GM11168 (cell line): ENCODE results near the gene CASZ1.

Source experiments
- in situ Hi-C: fragments of 300-500 bp; cut with MboI; formaldehyde crosslinking; loops from one replicate; pipeline ENCODE4 v1.12.0; 2022; ENCODE audit warnings: low sequenced_read_pairs; ENCODE audit not compliant: unreplicated experiment

Gene CASZ1

DNA sequence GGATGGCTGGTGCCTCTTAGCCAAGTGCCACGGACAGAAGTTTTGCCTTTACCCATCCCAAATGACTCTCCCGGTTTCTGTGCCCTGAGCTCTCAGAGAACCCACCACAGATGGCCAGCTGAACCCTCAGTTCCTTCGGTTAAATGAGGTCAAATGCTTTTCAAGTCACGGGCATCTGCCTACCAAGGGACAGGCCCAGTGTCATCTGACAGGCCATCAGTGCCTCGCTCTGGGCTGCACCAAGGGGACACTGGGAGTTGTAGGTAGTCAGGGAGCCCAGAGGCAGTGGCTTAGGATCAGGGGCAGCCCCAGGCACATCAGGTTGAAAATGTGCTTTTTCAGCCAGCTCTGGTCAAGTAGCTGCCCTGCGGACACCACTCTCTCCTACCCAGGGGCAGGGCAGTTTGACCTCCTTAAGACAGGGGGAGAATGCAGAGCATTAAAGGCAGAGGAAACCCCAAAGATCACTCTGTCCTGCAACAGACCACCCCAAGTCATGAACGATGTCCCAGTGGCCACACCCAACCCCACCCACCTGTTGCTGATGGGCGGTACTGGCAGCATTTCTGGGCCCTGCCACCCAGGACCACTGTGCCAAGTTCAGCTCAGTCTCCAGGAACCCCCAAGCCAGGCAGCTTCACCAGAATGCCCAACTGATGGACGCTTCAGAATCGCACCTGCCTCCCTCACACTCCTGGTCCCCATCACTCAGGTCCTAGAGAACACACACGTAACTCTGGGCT lies 60.7 kb downstream of the CASZ1 start:
- in situ Hi-C loops, result no loop called here

DNA sequence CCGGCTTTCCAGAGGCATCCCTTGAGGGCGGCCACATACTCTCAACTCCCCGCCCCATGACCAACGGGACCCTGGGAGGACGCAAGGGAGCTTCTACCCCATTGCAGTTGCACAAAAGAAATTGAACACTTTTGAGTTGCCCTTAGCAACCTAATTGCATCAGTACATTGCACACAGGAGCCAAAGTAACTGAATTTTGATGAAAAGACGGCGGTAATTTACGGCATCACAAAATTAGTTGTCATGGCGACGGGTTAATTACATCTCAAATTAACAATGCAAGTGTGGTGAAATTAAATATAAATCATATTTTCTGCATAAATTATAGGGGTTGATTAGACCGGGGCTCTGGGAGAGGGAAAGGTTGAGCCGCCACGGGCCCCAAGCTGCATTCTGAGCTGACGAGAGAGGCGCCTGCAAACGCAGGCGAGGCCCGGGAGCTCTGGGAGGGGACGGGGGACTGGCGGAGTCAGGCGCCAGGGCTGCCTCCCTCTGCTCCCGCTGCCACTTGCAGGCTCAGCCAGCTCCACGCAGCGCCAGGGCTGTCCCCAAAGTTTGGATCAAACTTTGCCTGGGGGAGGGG lies 61.4 kb downstream of the CASZ1 start:
- in situ Hi-C loops, result no loop called here

DNA sequence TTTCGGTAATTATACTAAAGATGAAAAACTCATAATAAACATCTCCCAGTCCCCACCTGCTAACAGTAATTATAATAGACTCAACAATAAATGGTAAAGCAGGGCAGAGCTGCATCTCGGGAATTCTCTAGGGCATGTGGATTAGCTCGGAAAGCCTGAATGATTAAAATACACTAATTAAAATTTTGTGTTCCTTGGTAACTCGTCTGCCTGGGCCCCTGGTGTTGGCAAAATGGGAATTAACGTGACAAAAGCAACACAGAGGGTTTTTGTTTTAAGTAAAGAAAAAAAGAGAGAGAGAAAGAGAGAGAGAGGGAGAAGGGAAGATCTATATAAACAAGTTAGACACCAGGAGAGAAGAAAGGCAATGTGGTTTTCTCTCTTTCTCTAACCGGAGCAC lies 62.1 kb downstream of the CASZ1 start:
- in situ Hi-C loops, result no loop called here

DNA sequence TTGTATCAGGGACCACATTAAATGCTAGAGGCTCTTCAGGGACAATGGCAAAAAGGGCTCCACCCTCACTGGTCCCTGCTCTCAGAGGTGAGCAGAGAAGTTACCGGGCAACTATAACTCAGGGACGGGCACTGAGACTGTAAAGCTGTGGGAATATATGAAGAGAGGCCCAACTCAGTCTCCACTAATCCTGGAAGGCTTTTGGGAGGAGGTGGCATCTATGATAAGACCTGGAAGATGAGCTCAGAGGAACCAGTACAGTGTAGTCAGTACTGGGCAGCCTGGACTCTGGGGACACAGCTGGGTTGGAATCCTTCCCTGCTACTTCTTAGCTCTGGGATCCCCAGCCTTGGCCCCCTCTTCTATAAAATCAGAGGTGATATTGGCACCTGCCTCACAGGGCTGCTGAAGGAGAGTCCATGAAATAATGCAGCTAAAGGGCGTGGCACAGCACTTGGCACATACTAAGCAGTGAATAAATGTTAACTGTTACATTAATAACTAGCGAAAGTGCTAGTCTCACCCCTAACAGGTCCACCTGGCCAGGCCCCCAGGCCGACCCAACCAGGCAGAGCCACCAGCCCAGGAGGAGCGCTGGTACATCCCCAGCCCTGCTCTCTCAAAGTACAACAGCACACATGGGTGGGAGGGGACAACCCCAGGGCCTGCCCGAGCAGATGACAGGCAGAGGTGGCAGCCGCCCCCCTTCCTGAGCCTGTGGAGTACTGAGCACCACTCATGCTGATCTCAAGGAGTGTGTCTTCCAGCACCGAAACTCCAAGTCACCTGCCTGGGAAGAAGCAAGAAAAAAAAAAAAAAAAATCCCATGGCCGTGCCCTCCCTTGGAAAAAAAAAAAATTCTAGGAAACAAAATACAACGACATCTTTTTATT lies 62.7 kb downstream of the CASZ1 start:
- in situ Hi-C loops, result no loop called here

DNA sequence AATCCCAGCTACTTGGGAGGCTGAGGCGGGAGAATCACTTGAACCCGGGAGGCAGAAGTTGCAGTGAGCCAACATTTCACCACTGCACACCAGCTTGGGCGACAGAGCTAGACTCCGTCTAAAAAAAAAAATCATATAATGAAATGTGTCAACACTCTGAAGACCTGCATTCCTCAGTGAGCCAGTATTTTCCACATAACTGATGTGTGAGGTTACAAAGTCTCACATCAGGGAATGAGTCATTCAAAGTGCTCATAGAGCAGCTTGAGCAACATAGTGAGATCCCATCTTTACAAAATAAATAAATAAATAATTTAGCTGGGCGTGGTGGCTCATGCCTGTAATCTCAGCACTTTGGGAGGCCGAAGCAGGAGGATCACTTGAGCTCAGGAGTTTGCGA lies 65.5 kb downstream of the CASZ1 start:
- in situ Hi-C loops, result no loop called here

DNA sequence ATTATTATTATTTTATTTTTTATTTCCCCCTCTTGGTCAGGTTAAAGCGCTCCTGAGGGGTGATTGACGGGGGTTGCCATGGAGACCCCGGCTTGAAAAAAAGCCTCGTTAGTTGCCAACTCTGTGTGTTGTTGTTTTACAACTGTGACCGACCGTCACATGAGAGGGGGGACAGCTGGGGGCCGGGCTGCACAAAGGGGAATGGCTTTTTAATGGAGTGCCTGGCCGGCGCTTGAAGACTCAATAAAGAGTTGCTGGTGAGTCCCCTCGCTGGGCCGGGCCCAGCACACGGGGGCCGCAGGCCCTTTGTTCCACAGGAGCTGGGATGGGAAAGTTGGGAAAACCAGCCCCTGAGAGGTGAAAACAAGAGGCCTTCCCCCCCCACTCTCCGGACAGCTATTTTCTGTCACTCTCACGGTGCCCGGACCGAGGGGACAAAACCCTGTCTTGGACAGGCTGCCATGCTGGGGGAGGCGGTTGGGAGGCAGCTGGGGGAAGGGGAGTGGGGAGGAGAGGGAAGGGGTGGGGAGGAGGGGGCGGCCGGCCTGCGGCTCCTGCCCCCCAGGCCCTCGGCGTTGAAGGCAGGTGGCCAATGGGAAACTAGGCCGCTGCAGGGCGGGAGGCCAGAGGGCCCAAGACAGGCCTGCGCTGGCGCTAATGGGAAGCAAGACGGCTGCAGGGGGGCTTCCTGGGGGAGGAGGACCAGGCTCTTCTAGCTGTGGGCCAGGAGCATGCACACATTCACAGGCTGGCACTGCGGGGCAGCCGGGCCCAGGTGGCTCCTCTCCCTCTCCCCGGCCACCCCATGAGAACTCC lies 67.6 kb downstream of the CASZ1 start:
- in situ Hi-C loops, result no loop called here

DNA sequence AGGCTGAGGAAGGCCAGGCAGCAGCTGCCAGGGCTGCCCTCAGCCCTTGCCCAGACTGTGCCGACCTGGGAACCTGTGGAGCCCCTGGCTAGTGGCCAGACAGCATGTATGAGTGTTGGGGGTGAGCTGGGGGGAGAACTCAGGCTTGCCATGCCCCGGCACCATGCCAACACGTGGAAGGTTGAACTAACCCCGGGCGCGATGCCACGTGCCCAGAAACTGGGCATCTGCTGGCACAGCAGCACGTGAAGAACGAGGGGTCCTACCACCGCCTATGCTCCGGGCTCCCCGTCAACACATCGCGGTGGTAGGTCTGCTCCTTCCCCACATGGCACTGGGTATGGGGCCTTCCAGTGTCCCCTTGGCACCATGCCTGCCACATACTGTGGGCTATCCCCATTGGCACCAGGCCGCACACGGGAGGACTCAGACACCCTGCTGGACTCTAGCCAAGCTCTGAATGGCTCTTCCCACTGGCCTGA lies 68.7 kb downstream of the CASZ1 start:
- in situ Hi-C loops, result no loop called here

DNA sequence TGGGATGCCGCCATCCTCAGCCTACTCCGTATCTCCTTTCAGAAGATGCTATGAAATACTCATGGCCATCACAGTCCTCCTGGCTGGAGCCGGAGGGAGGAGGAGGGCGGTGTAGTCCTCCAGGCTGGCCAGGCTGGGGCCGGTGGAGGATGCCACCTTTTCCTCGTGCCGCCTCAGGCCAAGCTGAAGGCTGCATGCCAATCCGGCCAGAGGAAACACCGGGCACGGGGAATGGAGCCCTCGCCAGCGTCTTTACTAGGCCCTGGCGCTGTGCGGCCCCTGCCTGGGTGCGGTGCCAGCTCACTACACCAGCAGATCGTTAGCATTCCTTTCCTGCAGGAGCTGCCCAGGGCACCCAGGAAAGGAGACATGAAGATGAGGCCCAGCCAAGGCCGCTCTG lies 70.1 kb downstream of the CASZ1 start:
- in situ Hi-C loops, result no loop called here

DNA sequence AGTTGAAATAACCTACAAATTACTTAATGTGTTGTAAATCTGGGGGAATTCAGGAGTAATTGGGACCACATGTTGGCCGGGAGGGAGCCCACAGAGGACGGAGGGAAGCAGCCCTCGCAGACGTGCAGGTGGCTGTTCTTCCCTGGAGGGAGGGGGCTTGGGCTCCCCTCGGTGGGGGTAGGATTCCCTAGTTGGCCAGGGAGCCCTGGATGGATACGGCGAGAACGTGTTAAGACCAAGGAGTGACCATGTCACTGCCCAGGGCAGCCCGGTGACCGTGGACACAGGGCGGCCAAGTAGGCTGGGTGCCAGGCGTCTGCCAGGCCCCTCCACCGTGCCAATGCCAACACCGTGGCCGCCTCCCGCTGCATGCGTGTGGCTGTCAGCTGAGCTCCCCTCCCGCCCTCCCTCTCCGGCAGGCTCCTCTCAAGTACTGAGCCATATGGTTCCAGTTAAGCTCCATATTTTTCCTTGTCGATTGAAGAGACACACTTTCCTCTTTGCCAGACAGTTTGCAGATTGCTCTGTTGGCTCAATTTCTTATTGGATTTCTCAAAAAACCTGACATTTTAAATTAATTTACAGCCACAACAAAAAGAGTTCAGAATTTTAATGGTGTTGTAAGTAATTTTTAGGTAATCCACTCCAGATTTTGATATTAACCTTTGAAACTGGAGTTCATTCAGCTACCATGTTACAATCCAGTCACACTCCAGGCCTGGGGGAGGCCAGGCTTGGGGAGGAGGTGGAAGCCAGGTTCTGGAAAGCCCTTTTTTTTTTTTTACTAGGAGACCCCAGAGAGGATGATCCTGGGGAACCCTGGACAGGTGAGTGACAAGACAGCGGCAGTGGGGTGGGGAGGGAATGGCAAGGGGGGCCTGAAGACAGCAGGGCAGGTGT lies 71.2 kb downstream of the CASZ1 start:
- in situ Hi-C loops, result no loop called here

DNA sequence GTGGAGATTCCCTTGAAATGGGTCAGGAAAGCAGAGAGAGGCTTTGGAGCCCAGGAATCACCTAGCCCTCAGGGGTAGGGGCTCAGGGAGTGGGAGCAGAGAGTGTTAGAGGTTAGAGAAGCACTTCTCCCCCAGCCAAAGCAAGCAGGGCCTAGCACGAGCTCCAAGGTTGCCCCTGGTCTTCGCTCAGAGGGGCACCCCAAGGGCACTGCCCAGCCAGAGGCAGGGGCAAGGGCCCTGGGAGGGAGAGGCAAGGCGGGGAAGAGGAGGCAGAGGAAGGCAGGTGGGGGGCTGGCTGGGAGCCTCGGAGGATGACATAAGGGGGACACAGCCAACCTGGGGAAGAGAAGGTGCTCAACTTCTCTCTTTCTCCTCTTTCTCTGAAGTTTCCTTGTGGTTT lies 71.9 kb downstream of the CASZ1 start:
- in situ Hi-C loops, result no loop called here

DNA sequence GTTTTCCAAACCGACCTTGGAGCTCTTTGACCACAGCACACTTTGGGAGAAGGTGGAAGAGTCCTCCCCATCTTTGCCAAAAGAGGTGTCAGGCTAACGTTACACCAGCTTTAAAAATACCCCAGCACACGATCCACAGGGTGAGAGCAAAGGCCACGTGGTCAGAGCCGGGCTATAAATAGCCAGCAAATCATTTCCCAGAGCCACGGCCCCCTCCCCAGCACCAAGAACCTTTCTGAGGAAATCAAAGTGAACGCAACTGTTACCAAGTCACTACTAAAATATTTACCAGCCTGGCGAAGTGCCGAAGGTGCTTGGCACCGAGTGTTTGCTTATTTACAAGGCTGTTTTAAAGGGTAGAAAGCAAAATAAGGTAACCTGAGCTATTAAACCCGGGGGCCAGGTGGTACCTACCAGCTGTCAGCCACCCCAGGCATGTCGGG lies 72.4 kb downstream of the CASZ1 start:
- in situ Hi-C loops, result no loop called here

DNA sequence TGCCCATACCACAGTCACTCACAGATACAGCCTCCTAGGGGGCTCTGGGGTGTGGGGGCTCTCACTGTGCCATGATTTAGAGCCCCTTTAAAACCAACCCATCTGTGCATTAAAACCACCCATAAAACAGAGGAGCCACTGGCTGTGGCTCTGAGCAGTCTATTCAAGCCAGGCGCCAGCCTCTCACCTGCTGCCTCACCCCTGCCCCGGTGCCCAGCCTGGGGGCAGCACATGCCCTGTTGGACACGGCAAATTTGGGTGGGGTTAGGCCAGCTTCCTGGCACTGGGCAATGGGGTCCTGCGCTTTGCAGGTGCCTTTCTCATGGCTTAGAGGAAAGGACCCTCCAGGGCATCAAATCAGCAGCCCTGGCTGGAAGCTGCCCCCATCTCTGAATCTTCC lies 73.1 kb downstream of the CASZ1 start:
- in situ Hi-C loops, result no loop called here

DNA sequence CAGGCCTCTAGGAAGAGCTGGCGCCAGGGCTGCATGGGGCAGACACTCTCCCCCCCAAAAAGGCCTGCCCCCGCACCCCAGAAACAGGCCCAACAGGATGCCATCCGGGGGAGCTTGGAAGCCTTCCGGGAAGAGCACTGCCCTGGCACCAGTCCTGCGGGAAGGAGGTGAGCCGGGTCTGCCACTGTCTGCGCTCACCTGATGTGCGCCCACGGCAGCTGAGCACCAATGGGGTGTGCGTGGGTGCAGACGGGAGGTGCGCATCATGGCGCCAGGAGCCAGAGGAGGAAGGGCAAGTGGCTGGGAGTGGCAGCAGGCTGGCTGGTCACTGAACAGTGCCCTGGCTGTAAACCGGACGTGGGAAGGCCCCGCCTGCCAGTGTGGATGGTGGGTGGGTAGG lies 73.6 kb downstream of the CASZ1 start:
- in situ Hi-C loops, result no loop called here

DNA sequence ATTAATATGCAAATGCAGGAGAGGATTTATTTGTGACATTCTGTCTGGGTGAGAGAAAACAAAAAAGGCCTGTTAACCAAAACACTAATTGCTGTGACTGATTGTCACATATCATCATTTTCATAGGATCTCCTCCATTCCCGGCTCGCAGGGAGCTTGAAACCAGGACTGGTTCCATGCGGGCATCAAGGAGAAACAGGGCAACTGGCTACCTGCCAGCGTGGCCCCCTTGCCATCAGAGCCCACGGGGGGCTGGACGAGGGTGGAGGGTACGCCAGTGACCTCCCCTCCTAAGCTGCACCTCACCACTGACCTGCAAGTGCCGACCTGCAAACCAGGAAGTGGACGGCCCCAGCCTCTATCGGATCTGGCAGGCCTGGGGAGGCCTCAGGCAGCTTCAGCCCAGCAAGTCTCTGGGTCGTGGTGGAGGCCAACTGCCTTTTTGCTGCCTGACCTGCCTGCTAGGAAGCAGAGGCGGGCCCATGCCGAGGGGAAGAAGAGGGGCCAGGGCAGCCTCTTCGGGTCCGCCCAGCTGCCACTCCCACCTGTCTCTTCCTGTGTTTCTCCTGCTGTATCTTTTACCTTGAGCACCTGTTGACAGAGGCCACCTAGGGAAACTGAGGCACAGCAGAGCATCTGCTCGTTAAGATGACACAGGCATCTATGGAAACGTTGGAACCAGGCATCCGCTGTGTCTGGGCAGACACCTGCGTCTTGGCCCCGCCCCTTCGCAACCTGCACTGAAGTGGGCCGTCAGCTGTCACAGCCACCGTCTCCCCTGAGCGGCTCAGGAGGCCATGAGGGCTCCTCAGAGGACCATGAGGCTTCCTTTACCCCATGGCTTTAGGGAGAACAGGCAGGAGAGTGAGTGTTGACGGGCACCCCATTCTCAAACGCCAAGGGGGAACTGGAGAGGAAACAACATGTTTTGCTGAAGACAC lies 74.8 kb downstream of the CASZ1 start:
- in situ Hi-C loops, result no loop called here

DNA sequence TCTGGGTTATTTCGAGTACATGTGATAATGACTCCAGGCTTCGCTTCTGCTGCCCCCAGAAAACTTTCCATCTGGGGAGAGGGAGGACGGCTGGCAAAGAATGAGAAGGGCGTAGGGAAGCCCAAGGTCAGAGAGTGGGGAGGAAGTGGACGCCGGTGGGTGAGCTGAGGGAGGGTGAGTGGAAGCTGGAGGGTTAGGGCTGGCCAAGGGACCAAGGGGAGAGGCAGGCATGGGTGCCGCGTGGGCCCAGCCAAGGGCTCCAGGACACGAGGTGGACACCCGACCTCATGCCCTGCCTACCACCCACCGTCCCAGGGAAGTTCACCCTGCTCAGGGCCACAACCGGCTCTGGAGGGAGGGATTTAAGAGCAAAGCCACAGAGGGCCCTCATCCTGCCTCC lies 75.8 kb downstream of the CASZ1 start:
- in situ Hi-C loops, result no loop called here

DNA sequence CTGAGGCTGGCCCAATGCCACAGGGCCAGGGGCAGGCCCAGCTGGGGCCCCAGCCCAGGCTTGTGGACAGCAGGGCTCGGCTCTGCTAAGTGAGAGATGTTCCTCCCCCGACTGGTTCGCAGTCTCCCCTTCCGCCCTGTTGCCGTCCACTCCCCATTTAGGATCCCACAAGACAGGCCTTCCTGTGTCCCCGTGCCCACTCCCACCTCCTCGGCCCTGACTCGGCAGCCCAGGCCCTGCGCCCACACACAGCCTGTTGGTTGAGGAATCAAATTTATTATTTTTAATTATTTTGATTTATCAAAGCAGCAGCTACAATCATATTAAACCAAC lies 78.4 kb downstream of the CASZ1 start:
- in situ Hi-C loops, result no loop called here

DNA sequence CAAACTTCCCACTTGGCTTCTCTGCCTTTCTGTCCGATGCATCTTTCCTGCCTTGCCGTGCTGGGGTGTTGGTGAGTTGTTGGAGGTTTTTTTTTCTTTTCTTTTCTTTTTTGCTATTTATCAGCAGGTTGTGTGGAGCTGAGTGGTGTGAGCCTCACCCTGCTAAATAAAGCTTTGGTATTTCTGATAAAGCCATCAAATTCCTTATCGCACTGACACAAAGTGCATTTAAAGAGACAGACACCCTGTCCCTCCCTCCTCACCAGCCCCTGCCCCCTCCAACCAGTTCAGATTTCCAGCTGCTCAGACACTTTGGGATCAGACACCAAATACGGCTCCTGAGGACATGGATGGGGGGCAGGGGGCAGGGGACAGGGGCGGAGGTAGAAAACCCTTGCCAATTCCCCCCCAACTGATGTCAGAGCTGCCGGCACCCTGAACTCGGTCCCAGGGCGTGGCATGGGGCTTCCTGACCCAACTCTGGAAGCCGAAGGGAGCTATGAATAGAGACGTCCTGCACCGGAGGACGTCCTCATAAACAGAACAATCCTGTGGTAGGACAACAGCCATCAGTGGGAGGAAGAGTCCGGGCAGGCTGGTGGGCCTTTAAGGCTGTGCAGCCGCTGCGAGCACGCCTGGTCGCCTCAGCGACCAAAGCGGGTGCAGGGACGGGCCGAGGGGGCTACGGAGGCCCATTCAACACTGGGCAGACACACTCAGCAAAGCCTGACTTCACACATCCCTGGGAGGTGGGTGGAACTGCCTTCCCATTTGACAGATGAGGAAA lies 79.0 kb downstream of the CASZ1 start:
- in situ Hi-C loops, result no loop called here

DNA sequence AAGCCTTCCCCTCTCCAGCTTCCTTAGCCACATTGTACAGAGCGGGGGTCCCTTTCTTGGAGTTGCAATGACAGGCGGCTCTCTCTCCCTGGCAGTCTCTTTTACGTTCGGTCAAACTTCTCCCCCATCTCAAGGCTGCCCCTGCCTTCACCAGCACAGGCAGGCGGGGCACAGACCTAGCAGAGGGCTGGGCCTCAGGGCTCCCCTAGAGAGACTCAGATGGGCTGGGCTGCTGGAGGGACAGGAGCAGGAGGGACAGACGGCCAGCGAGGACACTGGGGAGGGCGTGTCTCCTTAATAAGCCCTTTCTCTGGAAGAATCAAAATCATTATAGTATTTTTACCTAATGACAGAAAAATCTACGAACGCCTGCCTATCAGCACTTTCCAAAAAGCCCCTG lies 79.6 kb downstream of the CASZ1 start:
- in situ Hi-C loops, result no loop called here
